ENCODE results near the gene SIRT2. TPM values are rescaled to one million over a fixed set of nuclear protein-coding genes. Genes with fewer than 3 reads are reported as not detected.
"Not testable (repeated sequence)": the region's sequence is repeated elsewhere in the genome, so short reads cannot be mapped to it uniquely, and the experiment has no call there.

The SIRT2 gene
- total RNA-seq, 2 experiments from 2014 or later = 28.3 to 30.4 TPM

DNA sequence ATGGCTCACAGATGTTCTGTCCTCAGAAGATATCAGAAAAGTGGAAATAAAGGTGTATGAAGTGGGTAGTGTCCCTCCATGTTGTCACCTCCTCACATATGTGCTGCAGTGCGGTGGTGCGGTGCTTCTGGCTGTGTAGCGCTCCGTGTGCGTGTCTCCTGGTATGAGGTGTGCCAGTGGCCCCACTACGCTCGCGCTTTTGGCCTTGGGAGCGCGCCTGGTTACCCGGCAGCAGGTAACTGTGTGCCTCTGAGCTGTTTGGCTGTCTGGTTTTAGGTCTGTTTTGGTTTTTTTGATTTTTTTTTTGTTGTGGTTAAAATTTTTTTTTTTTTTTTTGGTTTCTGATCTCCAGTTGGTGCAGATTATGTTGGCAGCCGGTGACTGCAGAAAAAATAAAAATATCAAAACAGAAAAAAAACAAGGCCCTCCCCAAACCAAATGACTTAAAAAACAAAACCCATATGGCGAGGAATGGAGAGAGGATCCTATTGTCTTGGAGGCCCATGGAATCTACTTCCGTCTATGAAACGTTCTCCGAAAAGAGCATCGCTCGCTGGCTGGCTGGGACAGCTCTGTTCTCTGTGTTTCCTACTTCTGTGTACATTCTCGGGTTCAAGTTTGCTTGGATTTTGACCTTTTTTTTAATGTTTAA is 57.5 kb downstream of the SIRT2 start:
- ChIA-PET POLR2A (interaction anchor here (0.7 to 1.3 kb wide), 3 partner anchors 10 to 58 kb away, joined by 5 to 8 read pairs (median 5); partner anchors contain the start of gene ECH1), CTCF (interaction anchor here (0.8 to 1.1 kb wide), 3 partner anchors 19 to 89 kb away, joined by 3 read pairs; partner anchors contain the start of genes MRPS12 and SARS2)

DNA sequence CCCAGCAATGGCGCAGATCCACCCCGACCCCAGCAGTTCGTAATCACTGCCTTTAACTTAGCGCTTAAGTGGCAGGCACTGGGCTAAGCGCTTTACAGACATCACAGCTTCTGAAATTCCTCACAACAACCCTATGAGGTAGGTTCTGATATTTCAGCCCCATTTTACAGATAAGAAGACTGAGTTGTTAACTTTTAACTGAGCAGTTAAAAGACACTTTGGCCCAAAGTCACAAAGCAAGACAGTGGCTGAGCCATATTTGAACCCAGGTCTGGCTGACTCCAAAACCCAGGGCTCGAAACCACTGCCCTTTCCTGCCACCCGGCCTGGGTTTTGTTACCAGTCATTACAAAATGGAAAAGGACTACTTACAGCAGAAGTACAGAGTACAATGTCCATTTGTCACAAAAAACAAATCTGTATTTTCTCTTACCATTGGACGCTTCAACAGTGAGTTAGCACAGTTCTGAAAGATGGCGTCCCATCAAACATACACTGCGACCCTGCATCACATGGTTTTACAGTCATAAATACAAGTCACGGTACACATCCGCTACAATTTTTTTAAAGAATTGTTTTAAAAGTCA is 58.1 kb downstream of the SIRT2 start:
- ChIA-PET CTCF (interaction anchor here (1.0 to 1.1 kb wide), 2 partner anchors 8 to 46 kb away, joined by 3 read pairs; no protein-coding TSS in a partner anchor), POLR2A (interaction anchor here (0.7 to 1.6 kb wide), 2 partner anchors 8 to 58 kb away, joined by 5 to 7 read pairs; partner anchors contain the start of gene HNRNPL)

DNA sequence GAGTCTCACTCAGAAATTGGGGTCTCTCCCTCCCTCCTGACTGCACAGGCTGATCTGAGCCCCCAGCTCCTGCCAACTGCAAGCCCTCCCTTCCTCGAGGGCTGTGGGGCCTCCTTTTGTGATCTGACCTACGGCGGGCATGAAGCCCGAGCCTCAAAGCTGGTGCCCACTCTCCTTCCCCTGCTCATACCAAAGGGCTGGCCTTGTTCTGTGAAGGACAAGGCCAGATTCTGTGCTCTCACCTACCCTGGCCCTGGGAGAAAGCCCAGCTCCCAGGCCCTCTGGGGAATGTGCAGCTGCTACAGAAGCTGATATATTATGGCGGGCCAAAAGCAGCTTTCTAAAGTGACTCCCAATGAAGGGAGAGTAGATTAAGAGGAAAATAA is 58.8 kb downstream of the SIRT2 start:
- POLR2A ChIA-PET = interaction anchor here (1.0 to 1.6 kb wide), 2 partner anchors 8 to 9 kb away, joined by 3 to 7 read pairs; partner anchors contain the start of gene HNRNPL

DNA sequence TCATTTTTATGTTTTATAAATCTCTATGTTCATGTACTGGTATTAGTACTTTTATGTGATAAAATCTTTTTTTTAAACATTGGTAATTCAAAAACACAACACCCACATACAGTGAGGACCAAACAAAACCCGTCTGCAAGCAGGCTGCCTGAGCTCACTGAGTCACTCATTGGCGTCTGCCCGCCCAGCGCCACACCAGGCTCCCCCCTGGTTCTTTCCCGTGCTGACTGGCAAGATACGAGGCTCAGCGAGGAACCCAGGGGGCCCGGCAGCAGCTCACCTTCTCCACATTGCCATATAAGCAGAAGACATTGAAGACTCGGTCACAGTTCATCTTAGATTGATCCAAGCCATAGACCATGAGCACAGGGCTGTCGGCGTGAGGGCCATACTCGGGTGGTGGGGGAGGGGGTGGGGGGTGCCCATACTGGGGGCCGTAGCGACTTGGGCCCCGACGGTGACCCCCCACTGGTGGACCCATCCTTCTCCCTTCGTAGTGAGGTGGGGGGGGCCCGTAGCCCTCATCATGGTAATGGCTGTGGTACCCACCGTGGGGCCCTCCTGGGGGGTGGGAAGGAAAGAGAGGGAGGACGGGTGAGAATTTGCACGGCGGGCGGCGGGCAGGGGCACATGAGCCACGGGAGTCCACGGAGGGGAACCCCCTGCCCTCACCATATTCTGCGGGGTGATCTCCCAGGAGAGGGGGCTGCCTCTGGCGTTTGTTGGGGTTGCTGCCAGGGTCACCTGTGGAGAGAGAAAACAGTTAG is 59.4 kb downstream of the SIRT2 start:
- CTCF ChIA-PET = interaction anchor here (1.0 to 1.1 kb wide), 2 partner anchors 9 to 48 kb away, joined by 3 read pairs; no protein-coding TSS in a partner anchor

More for the DNA sequence above, 58.8 kb downstream of the SIRT2 start:
- CTCF ChIA-PET = interaction anchor here (1.1 kb wide), 1 partner anchor 9 kb away, joined by 3 read pairs; no protein-coding TSS in a partner anchor

DNA sequence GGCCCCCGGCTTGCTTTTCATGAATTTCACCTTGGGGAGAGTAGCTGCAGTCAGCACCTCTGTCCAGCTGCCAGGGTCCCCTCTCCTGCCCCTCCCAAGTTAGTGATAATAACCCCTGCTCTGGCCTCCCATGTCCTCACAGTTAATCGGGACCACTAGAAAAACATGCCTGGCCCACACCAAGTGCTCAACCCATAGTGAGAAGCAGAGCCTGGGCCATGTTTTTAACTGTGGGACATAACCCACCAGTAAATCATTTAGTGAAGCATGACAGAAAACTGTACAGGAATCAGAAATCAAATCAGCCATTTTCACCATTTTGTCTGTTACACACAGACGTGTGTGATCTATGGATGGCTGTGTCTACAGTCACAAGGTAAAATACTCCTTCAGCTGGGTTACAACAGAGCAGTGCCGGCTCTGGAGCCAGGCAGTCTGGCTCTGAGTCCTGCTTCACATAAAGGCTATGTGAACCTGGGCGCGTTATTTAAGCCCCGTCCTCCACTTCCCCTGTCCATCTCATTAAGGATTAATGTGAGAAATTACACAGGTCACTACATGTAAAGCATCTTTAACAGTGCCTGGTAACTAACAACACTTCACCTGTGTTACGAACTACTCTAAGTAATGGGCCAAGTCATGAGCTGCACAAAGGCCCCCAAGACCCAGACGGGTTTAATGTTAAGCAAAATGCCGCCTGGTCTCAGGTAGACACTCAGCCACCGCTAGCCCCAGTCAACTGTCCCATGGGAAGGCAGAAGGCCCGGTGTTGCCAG is 60.2 kb downstream of the SIRT2 start:
- ChIA-PET POLR2A (interaction anchor here (1.3 kb wide), 1 partner anchor 10 kb away, joined by 5 read pairs; no protein-coding TSS in a partner anchor), CTCF (interaction anchor here (1.0 kb wide), 1 partner anchor 49 kb away, joined by 3 read pairs; no protein-coding TSS in a partner anchor)

More for the DNA sequence above, 59.4 kb downstream of the SIRT2 start:
- POLR2A ChIA-PET = interaction anchor here (1.0 to 1.6 kb wide), 2 partner anchors 8 to 9 kb away, joined by 3 to 7 read pairs; partner anchors contain the start of gene HNRNPL

DNA sequence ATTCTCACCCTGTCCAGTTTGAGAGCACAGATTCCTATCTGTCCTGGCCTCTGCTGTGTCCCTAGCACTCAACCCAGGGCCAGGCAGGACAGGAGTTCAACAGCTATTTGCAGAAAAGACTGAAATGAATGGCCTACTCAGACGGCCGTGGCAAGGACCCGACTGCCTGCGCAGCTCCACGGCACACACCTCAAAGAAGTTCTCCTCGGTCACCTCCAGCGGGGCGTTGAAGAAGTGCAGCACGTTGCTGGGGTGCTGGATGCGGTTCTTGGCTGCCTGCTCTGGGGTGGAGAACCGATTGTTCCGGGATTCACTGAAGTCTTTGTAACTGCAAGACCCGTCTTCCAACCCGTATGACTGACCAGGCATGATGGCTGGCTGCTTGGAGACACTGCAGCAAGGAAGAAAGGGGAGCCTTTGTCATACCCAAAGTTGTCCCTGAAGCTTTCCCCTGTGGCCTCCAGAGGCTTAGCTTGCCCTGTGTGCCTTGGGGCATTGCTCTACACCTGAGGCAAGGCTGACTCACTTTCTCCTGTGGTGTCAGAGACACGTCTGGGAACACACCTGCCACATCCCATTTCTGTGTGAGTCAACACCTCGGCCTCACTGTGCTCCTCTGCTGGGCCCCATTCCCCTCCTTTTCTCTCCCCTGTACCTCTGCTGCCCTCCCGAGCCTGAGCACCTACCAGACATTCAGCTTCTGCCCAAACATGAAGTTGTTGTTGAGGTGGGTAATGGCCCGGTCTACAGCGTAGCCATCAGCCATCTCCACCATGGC is 61.0 kb downstream of the SIRT2 start:
- ChIA-PET CTCF (no interaction called here), POLR2A (interaction anchor here (0.8 to 1.3 kb wide), 3 partner anchors 8 to 31 kb away, joined by 4 to 5 read pairs (median 4); no protein-coding TSS in a partner anchor)

DNA sequence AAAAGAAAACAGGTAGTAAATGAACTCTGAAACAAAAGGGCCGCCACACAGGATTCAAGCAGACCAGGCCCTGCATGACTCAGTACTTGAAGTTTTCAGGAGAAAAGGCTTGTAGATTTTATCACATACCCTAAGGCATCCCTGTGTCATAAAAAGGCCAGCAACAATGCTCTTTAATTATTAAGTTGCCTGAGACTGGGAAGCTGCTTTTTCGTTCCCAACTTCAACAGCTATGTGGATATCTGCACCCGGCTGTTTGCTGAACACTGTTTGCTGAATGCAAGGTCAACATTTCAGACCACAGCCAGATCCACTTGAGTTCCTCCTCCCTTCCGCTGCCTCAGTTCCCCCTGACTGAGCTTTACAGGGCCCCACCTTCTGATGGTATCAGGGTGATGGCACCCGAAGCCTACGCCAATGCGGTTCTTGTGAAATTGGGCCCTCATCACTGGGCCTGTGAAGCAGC is 61.7 kb downstream of the SIRT2 start:
- POLR2A ChIA-PET = interaction anchor here (0.8 to 1.3 kb wide), 3 partner anchors 9 to 31 kb away, joined by 4 to 5 read pairs (median 4); no protein-coding TSS in a partner anchor
- CTCF ChIA-PET = interaction anchor here (0.6 kb wide), 1 partner anchor 151 kb away, joined by 3 read pairs; no protein-coding TSS in a partner anchor

DNA sequence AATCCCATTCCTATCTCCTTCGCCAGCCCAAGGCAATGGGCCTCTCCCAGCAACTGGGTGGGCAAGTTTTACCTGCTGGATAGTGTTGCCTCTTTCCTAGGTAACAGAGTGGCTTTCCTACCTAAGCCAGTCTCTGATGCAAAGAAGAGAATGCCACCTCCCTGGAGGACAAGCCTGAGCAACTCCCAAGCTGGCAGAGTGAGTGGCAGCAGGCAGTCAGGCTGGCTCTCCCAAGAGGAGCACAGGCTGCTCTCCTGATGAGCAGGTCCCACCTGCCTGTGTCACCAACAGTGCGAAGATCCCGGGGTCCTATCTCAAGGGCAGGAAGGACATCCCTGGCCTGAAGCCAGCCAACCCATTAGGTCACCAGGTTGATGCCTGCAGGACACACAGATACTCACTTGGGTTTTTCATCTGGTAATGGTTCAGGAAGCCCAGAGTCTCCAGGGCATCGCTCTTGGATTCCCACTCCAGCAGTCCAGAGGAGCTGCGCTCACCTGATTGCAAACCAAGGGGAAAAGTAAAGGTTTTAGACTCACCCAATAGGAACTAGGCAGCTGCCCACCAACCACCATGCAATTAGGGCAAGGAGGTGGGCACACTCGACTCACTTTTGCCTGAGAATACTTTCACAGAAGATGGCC is 62.3 kb downstream of the SIRT2 start:
- ChIA-PET POLR2A (interaction anchor here (0.8 kb wide), 1 partner anchor 9 kb away, joined by 4 read pairs; no protein-coding TSS in a partner anchor), CTCF (interaction anchor here (0.6 kb wide), 1 partner anchor 151 kb away, joined by 3 read pairs; no protein-coding TSS in a partner anchor)

DNA sequence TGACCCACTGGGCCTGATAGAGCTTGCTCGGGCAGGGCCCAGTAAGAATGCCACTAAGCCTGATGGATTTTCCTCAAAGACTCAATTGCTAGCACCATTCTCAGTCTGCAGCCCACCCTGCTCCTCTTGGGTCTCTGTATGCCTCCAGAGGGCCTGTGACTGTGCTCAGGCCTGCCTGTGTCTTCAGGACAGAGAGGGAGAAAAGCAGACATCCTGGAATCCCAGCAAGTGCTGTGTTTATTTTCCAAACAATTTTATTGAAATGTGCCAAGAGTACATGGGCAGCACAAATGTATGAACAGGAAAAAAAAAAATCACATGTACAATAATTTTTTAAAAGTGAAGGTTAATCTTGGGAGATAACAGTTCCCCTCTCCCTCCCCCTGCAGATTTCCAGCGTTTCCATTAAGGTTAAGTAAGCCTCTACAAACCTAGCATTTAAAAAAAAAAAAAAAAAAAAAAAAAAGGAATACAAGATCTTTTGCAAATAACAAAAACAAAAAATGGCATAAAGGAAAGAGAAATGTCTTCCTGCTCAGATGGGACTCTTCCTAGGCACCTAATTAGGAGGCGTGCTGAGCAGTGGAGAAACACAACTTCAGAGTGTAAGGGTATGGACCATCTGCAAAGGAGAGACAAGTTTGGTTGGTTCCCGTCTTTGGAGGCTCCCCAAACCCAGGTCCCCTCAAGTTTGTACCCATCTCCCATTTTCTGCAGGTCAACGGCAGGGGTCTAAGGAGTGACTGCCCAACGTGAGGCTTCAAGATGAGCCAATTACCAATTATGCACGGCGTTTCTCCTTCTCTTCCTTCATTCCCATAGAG is 63.0 kb downstream of the SIRT2 start:
- CTCF ChIA-PET = interaction anchor here (1.0 kb wide), 1 partner anchor 93 kb away, joined by 3 read pairs; no protein-coding TSS in a partner anchor

DNA sequence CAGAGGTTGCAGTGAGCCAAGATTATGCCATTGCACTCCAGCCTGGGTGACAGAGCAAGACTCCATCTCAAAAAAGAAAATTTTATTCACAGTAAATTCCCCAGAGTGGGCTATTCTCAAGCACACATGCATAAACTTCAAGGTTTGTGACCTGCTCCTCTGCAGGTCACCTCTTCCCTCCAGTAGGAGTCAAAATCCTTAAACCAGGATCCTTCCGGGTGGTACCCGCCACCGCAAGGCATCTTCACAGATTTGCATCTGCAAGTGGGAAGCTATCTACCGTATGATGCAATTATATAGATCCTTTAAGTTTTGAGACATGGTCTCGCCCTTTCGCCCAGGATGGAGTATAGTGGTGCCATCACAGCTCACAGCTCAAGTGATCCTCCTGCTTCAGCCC is 64.8 kb downstream of the SIRT2 start:
- ChIA-PET CTCF (interaction anchor here (0.6 to 0.7 kb wide), 2 partner anchors 9 to 72 kb away, joined by 3 read pairs; no protein-coding TSS in a partner anchor), POLR2A (no interaction called here)

More for the DNA sequence above, 63.0 kb downstream of the SIRT2 start:
- POLR2A ChIA-PET = interaction anchor here (0.5 kb wide), 1 partner anchor 53 kb away, joined by 7 read pairs; no protein-coding TSS in a partner anchor

DNA sequence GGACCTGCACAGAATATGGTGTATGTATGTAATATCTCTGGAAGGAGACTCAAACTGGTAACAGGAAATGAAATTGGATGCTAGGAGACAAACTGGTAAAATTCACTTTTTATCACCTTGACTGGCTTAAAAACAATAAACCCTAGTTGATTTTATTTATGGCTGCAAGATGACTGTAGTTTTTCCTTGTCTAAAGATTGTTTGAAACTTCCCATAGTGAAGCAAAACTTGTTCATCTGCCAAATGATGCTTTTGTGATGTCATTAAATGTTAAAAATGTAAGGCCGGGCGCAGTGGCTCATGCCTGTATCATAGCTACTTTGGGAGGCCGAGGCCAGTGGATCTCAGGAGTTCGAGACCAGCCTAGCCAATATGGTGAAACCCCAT is 65.3 kb downstream of the SIRT2 start:
- ChIA-PET CTCF (interaction anchor here (0.7 to 1.2 kb wide), 2 partner anchors 10 to 15 kb away, joined by 3 read pairs; no protein-coding TSS in a partner anchor), POLR2A (no interaction called here)

DNA sequence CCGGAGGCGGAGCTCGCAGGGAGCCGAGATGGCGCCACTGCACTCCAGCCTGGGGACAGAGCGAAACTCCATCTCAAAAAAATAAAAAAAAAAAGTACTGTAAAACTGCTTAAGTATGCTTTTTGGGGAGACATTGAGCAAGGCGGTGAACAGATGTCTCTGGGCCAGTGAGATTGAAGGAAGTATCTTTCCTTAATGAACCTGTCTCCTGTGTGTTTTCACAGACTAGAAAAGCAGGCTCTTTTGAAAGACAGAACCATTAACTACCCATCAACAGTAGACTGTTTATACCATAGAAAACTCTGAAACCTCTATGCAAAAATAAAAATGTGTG is 66.4 kb downstream of the SIRT2 start:
- ChIA-PET POLR2A (interaction anchor here (0.6 kb wide), 1 partner anchor 16 kb away, joined by 3 read pairs; no protein-coding TSS in a partner anchor), CTCF (interaction anchor here (1.0 to 1.2 kb wide), 2 partner anchors 16 to 199 kb away, joined by 3 to 5 read pairs; no protein-coding TSS in a partner anchor)

DNA sequence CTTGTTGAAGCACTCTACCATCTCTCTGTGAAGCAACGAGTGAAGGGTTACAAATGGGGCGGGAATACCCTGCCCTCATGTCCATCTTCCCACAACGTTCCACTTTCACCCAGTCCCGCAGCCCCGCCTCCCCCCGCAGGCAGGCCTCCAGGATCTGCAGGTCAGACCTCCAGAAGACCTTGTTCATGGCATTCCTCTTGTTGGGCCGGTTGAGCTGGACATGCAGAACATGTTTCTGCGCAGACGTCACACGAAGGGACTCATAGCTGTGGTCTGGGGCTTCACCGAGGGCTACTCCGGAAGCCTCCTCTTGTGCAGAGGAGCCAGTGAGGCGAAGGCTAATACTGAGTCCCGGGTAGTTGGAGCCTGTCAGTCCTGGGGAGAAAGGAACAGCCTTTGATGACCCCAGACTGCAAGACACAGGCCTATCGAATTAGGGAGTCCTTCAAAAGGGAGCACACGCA is 68.2 kb downstream of the SIRT2 start:
- POLR2A ChIA-PET = interaction anchor here (1.0 to 1.3 kb wide), 4 partner anchors 11 to 18 kb away, joined by 5 to 15 read pairs (median 6); partner anchors contain the start of gene HNRNPL
- CTCF ChIA-PET = interaction anchor here (0.8 to 1.3 kb wide), 4 partner anchors 18 to 99 kb away, joined by 3 to 5 read pairs (median 3); partner anchors contain the start of genes MRPS12 and SARS2

DNA sequence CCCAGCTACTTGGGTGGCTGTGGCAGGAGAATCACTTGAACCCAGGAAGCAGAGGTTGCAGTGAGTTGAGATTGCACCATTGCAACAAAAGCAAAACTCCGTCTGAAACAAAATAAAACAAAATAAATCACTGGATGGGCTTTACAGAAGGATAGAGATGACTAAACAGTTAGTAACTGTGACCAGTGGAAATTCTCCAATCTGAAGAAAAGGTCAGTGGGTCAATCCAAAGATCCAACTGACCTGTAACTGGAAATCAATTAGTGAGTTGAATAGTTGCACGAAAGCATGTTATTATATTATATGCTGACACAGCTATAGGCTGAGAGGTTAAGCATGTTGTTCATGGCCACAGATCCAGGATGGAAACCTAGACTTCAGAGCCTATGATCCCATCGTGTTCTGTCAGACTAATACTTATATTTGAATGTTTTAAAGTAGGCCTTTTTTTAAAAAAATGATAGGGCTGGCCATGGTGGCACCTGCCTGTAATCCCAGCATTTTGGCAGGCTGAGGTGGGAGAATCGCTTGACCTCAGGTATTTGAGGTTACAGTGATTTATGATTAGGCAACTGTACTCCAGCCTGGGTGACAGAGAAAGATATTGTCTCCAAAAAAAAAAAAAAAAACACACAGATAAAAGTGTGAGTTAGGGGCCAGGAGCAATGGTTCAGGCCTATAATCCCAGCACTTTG is 69.2 kb downstream of the SIRT2 start:
- POLR2A ChIA-PET = interaction anchor here (0.7 kb wide), 1 partner anchor 50 kb away, joined by 3 read pairs; no protein-coding TSS in a partner anchor
- CTCF ChIA-PET = interaction anchor here (1.3 kb wide), 1 partner anchor 10 kb away, joined by 3 read pairs; no protein-coding TSS in a partner anchor

DNA sequence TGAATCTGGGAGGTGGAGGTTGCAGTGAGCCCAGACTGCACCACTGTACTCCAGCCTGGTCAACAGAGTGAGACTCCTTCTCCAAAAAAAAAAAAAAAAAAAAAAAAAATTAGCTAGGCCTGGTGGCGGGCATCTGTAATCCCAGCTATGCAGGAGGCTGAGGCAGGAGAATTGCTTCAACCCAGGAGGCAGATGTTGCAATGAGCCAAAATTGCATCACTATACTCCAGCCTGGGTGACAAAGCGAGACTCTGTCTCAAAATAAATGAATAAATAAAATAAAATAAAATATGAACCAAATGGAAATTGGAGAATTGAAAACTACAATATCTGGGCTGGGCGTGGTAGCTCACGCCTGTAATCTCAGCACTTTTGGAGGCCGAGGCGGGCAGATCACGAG is 70.2 kb downstream of the SIRT2 start:
- POLR2A ChIA-PET = not testable (repeated sequence)
- CTCF ChIA-PET = interaction anchor here (0.6 to 1.3 kb wide), 2 partner anchors 9 to 26 kb away, joined by 3 read pairs; no protein-coding TSS in a partner anchor

Measured in activated CD8-positive, alpha-beta memory T cell treated with anti-CD3 and anti-CD28 coated beads for 36 hours (primary cell).